Tibial nerve (tissue), 4 donors: ENCODE data around the gene HTRA3.

Experiments
- EP300 ChIP-seq, 2 donors: sonication (generic); formaldehyde crosslinking; IDR thresholded peaks; one replicate each; pipeline ENCODE4 v1.6.1; 2017; ENCODE audit warnings: antibody characterized with exemption in 2 of 2, mild to moderate bottlenecking in 1 of 2
- POLR2A ChIP-seq, 2 donors: fragments of 450-650 bp; IDR thresholded peaks; one replicate each; pipeline ENCODE4 v1.6.1; 2017; ENCODE audit warnings: antibody characterized with exemption in 2 of 2, mild to moderate bottlenecking in 2 of 2, moderate library complexity in 2 of 2
- TF ChIP-seq, protein P1 (sequence below), 5 experiments: fragments of 200-600 bp in 3 of 5; fragments of 450-650 bp in 2 of 5; sonication (generic) in 3 of 5; IDR thresholded peaks; one replicate each; pipeline ENCODE4 v1.5.1; 2016 to 2019; ENCODE audit warnings: antibody characterized with exemption in 5 of 5, mild to moderate bottlenecking in 3 of 5, moderate library complexity in 2 of 5

DNA sequence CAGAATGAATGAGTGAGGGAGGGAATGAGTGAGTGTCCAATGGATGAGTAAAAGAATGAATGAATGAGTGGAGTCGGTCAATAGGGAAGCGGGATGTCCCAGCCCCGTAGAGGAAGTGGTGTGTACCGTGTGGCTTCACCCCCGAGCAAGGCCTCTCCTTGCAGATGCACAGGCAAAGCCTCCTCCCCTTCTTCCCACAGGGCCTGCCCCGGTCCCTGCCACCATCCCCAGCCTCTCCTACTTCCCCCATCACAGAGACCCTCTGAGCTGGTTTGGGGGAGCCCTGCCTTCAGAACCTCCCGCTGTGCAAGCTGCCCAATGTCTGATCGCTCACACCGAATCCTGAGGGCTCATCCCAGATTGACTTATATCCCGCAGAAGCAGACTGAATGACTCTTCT, 13.6 kb downstream of the HTRA3 start:
- TF ChIP-seq POLR2A (IDR thresholded peaks at IDR 0.05) (no peak), EP300 (IDR thresholded peaks at IDR 0.05) (no peak)
- TF ChIP-seq, protein P1, sequence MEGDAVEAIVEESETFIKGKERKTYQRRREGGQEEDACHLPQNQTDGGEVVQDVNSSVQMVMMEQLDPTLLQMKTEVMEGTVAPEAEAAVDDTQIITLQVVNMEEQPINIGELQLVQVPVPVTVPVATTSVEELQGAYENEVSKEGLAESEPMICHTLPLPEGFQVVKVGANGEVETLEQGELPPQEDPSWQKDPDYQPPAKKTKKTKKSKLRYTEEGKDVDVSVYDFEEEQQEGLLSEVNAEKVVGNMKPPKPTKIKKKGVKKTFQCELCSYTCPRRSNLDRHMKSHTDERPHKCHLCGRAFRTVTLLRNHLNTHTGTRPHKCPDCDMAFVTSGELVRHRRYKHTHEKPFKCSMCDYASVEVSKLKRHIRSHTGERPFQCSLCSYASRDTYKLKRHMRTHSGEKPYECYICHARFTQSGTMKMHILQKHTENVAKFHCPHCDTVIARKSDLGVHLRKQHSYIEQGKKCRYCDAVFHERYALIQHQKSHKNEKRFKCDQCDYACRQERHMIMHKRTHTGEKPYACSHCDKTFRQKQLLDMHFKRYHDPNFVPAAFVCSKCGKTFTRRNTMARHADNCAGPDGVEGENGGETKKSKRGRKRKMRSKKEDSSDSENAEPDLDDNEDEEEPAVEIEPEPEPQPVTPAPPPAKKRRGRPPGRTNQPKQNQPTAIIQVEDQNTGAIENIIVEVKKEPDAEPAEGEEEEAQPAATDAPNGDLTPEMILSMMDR (IDR thresholded peaks at IDR 0.05): no peak
